Activated naive CD8-positive, alpha-beta T cell treated with anti-CD3 and anti-CD28 coated beads, Interleukin-2, amount 10 ng/mL, durations not matched to agents 7 days and 5 days (primary cell): Measurements from ENCODE around the gene PRDM16. TPM values are rescaled to one million over a fixed set of nuclear protein-coding genes. Genes with fewer than 3 reads are reported as not detected.

Experiments
- ATAC-seq: fragments of 150-1000 bp; cut with Tn5 transposase; one replicate; pipeline ENCODE4 v1.10.0; 2021; ENCODE audit warnings: low read depth, moderate library complexity
- POLR2A ChIA-PET: fragments of 350-600 bp; sonication (Branson Sonifier 250); formaldehyde crosslinking; loops from one replicate; lab custom pipeline; 2021; ENCODE audit warnings: antibody characterized with exemption; lab: Charles Lee
- DNase-seq: peaks from one replicate; pipeline ENCODE4 v3.0.0; 2021
- H3K27ac Mint-ChIP-seq: one replicate; pipeline ENCODE4 v1.8.0; 2022; ENCODE audit warnings: mild to moderate bottlenecking, mixed read lengths
- H3K27me3 Mint-ChIP-seq: one replicate; pipeline ENCODE4 v1.8.0; 2022; ENCODE audit warnings: mild to moderate bottlenecking, moderate library complexity, mixed read lengths
- H3K36me3 Mint-ChIP-seq: one replicate; pipeline ENCODE4 v1.8.0; 2021; ENCODE audit warnings: mild to moderate bottlenecking, mixed read lengths
- H3K4me1 Mint-ChIP-seq: one replicate; pipeline ENCODE4 v1.8.0; 2021; ENCODE audit warnings: mixed read lengths
- H3K4me3 Mint-ChIP-seq: one replicate; pipeline ENCODE4 v1.8.0; 2022; ENCODE audit warnings: mild to moderate bottlenecking, moderate library complexity, mixed read lengths
- H3K9me3 Mint-ChIP-seq: one replicate; pipeline ENCODE4 v1.8.0; 2021; ENCODE audit warnings: mixed read lengths
- total RNA-seq, 2 experiments: library from RNA; stranded (reverse); gene quantifications; one replicate each; pipeline ENCODE4 v1.2.3, GENCODE V29; 2021

PRDM16 gene
- total RNA-seq, 2 experiments from 2014 or later: not detected

DNA sequence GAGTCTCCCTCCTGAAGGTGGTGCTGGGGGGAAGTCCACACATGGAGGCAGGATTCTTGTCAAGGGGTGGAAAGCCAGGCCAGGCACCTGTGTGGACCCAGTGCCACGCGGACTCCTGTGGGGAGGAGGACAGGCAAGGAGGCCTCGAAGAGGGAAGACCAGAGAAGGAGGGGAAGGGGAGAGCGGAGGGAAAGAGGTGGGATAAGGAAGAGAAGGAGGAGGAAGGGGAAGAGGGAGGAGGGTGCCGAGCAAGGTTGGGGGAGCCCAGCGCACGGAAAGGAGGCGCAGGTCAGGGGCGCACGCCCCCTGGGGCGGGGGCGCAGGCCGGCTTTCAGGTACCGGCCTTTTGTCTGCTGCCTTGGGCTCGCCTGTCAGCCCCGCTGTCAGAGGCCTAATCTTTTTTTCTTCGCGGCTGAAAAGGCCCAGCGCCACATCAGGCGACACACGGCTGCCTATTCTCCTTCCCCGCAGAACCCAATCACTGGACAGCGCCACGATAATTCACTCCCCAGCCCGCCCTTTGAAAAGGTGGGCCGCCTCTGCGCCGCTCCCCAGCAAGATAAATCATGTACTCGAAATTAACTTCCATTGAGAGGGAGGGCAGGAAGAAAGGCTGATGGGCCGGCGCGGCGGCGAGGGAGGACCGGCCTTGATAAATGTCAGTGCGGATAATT is 42.5 kb downstream of the PRDM16 start:
- H3K4me3 Mint-ChIP-seq: no peak overlapping the region
- no peak overlapping the region for H3K27ac Mint-ChIP-seq
- DNase-seq: no peak
- H3K27me3 Mint-ChIP-seq: no peaks in the 10 kb centered on the region
- POLR2A ChIA-PET: no interaction called here
- H3K36me3 Mint-ChIP-seq: no peaks in the 10 kb centered on the region
- ATAC-seq: no peak
- H3K9me3 Mint-ChIP-seq: no peaks in the 10 kb centered on the region
- H3K4me1 Mint-ChIP-seq: no peaks in the 10 kb centered on the region

DNA sequence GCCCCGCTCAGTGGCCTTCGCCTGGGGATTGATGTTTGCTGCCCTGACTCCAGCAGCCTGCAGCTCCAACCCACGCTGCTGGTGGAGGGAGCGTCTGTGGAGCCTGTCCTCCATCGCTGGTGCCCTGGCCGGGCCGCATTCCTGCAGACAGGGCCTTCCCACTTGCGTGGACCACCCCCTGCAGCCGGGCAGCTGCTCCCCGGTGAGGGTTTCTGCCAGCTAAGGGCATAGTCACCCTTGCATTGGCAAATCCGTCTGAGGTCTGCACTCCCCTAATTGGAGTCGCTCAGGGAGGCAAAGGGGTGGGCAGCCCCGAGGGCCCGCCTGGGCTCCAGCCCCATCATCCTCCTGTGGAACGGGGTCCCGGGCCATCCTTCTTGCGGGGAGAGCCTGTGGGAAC is 43.5 kb downstream of the PRDM16 start:
- no peaks in the 10 kb centered on the region for H3K9me3 Mint-ChIP-seq
- no peak for ATAC-seq
- no peak overlapping the region for H3K4me3 Mint-ChIP-seq
- no peaks in the 10 kb centered on the region for H3K4me1 Mint-ChIP-seq
- no peak overlapping the region for H3K27ac Mint-ChIP-seq
- DNase-seq: no peak
- no peaks in the 10 kb centered on the region for H3K27me3 Mint-ChIP-seq
- no peaks in the 10 kb centered on the region for H3K36me3 Mint-ChIP-seq
- POLR2A ChIA-PET: no interaction called here

DNA sequence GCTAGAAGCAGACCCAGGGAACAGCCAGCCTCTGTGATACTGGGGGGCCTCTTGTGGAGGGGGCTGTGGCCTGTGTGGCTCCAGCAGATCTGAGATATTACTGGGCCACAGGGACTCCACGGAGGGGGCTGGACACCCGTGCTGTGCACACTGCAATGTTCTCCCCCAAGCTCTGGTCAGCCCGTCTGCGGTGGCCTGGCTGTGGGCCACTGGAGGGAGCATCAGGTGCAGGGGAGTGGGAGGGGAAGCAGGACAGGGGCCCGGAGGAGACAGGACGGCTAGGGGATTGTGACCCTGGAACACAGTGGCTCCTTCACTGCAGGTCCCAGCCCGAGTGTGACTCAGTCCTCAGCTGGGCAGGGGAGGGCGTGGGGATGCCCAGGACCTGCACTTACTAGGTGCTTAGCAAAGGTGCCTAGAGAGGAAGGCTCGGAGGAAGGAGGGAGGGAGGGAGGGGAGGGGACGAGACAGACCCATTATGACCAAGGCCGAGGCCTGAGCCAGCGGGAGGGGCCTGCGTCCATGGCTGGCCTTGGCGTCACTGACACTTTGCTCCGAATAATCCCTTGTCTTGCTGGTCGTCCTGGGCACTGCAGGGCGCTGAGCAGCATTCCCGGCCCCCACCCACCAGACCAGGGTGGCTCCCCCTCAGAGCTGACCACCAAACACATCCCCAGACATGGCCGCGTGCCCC is 44.2 kb downstream of the PRDM16 start:
- POLR2A ChIA-PET: no interaction called here

DNA sequence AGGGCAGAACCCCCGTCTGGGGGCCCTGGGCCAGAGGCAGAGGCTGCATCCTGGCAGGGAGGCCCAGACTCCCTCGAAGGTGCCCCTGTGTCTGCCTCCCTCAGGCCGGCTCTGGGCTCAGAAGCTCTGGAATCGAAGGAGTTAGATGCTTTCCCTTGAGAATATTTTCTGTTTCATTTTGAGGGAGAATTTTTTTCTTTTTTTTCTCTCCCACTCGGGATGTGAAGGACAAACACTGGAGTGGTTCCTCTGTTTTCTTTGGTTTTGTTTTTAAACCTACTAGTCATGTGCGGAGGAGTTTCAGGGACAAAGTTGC is 44.7 kb downstream of the PRDM16 start:
- no peaks in the 10 kb centered on the region for H3K4me1 Mint-ChIP-seq
- no peak overlapping the region for H3K4me3 Mint-ChIP-seq
- no peaks in the 10 kb centered on the region for H3K9me3 Mint-ChIP-seq
- no peaks in the 10 kb centered on the region for H3K27me3 Mint-ChIP-seq
- no peaks in the 10 kb centered on the region for H3K36me3 Mint-ChIP-seq
- ATAC-seq (no peak), DNase-seq (no peak)
- POLR2A ChIA-PET: no interaction called here
- no peak overlapping the region for H3K27ac Mint-ChIP-seq

More for the DNA sequence above, 44.2 kb downstream of the PRDM16 start:
- H3K9me3 Mint-ChIP-seq: no peaks in the 10 kb centered on the region
- H3K27ac Mint-ChIP-seq: no peak overlapping the region
- H3K27me3 Mint-ChIP-seq: no peaks in the 10 kb centered on the region
- H3K36me3 Mint-ChIP-seq: no peaks in the 10 kb centered on the region
- H3K4me3 Mint-ChIP-seq: no peak overlapping the region
- H3K4me1 Mint-ChIP-seq: no peaks in the 10 kb centered on the region
- DNase-seq (no peak), ATAC-seq (no peak)

DNA sequence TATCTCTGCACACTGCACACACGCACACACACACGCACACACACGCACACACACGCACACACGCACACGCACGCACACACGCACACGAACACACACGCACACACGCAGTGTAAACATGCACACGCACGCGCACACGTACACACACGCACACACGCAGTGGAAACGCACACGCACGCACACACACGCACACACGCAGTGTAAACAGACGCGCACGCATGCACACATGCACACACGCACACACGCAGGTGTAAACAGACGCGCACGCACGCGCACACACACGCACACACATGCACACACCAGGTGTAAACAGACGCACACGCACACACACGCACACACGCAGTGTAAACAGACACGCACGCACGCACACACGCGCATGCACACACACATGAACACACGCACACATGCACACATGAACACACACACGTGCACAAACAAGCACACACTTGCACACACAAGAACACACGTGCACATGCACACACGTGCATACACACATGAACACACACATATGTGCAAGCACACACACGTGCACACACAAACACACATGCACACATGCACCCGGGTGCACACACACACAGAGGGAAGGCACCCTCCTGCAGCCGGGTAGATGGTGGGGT is 45.2 kb downstream of the PRDM16 start:
- H3K4me1 Mint-ChIP-seq: no peaks in the 10 kb centered on the region
- no peaks in the 10 kb centered on the region for H3K9me3 Mint-ChIP-seq
- H3K27ac Mint-ChIP-seq: no peak overlapping the region
- ATAC-seq: no peak
- H3K27me3 Mint-ChIP-seq: no peaks in the 10 kb centered on the region
- no peaks in the 10 kb centered on the region for H3K36me3 Mint-ChIP-seq
- POLR2A ChIA-PET: no interaction called here
- no peak overlapping the region for H3K4me3 Mint-ChIP-seq
- no peak for DNase-seq

DNA sequence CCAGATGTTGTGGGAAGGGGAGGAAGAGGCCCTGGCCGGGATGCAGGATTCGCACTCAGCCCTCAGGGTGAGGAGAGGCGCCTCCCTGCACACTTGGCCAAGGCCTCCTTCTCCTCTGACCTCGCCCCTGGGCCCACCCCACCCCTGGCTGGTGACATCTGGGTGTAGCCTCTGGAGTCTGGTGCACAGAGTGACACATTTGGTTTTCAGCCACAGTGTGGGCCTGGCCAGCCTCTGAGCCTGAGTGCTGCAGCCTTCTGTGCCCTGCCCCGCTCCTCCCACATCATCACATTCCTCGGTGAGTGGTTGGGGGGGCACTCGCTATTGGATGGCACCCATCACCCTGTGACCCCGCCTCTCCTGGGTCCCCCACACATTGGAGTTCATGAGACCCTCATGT is 45.8 kb downstream of the PRDM16 start:
- no peak overlapping the region for H3K27ac Mint-ChIP-seq
- no peaks in the 10 kb centered on the region for H3K9me3 Mint-ChIP-seq
- no peak for ATAC-seq
- no peaks in the 10 kb centered on the region for H3K36me3 Mint-ChIP-seq
- H3K4me3 Mint-ChIP-seq: no peak overlapping the region
- POLR2A ChIA-PET: no interaction called here
- H3K27me3 Mint-ChIP-seq: no peaks in the 10 kb centered on the region
- H3K4me1 Mint-ChIP-seq: no peaks in the 10 kb centered on the region
- no peak for DNase-seq

DNA sequence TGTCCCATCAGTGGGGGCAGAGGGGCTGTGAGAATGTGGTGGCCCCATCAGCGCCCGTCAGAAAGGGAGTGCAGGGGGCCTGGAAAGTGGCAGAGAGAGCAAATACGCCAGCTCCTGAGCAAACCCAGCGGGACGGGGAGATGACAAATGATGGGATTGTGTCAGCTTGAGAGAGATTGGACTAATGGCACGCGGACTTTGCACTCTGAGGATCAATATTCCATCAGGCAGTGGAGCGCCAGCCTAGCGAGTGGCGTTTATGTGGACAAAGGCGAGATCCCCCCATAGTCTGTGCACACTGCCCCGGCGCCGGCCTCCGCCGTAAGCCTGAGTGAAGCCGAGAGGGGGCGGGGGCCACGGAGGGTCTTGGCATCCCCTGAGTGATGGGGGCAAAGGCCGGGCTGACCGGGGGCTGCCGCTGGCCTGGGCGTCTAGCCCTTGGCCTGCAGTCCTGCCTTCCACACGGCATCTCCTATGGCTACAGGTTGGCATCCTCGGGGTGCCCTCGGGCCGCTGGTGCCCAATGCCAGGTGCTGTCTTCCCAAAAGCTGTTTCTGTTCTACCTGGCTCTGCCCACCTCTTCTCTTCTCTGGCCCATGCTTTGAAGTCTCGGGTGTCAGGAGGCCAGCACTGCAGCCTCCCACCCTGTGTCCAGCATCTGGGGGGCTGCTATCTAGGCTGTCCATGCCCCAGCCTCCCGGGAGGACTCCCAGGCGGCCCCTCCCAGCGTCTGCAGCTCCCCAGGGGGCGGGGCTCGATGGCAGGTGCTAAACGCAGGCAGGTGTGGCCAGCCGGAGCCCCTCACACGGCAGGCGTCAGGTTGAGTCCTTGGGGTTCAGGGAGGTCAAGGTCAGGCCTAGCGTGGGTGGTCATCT is 46.5 kb downstream of the PRDM16 start:
- H3K36me3 Mint-ChIP-seq: no peaks in the 10 kb centered on the region
- no peak overlapping the region for H3K4me3 Mint-ChIP-seq
- DNase-seq: no peak
- POLR2A ChIA-PET: no interaction called here
- H3K27ac Mint-ChIP-seq: no peak overlapping the region
- no peaks in the 10 kb centered on the region for H3K9me3 Mint-ChIP-seq
- no peak for ATAC-seq
- H3K4me1 Mint-ChIP-seq: no peaks in the 10 kb centered on the region
- H3K27me3 Mint-ChIP-seq: no peaks in the 10 kb centered on the region

DNA sequence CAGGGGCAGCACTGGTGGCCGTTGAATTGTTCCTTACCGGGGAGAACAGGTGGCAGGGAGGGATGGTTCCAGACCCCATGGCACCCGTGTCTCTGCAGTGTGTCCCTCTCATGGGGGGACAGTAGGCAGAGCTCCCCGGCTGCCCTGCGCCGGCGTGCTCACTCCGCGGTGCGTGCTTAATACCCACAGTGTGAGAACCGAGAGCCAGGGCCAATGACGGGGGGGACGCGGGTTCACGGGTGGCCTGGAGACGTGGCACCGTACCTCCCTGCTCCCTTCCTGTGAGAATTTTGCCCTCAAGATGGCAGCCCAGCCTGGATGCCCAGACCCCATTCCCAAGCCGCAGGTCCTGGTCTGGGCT is 47.1 kb downstream of the PRDM16 start:
- Mint-ChIP-seq H3K36me3 (no peaks in the 10 kb centered on the region), H3K4me1 (no peaks in the 10 kb centered on the region), H3K9me3 (no peaks in the 10 kb centered on the region), H3K27me3 (no peaks in the 10 kb centered on the region), H3K27ac (no peak overlapping the region), H3K4me3 (no peak overlapping the region)
- DNase-seq (no peak), ATAC-seq (no peak)
- POLR2A ChIA-PET: no interaction called here

DNA sequence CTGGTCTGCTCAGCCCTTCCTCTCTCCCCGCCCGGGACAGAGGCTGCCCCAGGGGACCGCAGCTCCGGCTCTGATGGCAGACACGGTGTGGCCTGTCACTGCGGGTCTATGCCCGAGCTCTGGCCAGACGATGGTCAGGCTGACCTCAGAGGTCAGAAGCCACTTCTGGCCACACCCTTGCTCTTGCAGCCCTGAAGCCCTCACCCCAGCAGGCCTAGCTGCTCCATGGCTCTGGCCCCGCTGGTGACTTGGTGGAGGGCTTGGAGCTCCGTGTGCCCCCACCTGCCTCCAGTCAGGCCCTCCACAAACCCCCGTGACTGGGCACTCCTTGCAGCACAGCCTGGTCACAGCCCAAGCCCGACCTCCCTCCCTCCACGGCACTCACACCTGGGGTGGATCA is 47.6 kb downstream of the PRDM16 start:
- POLR2A ChIA-PET: no interaction called here
- H3K4me3 Mint-ChIP-seq: no peak overlapping the region
- H3K9me3 Mint-ChIP-seq: no peaks in the 10 kb centered on the region
- no peaks in the 10 kb centered on the region for H3K27me3 Mint-ChIP-seq
- no peaks in the 10 kb centered on the region for H3K36me3 Mint-ChIP-seq
- no peak for DNase-seq
- ATAC-seq: no peak
- no peak overlapping the region for H3K27ac Mint-ChIP-seq
- no peaks in the 10 kb centered on the region for H3K4me1 Mint-ChIP-seq

DNA sequence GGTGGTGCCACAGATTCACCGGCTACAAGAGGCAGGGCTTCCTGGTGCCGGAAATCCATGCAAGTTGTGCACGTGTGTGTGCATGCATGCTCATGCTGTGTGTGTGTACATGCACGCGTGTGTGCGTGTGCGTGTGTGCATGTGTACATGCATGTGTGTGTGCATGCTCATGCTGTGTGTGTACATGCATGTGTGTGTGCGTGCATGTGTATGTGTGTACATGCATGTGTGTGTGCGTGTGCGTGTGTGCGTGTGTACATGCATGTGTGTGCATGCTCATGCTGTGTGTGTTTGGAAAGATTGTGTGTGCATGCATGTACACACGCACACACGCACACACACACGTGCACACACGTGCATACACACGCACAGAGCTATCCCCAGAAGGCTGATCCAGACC is 48.9 kb downstream of the PRDM16 start:
- H3K27me3 Mint-ChIP-seq: no peaks in the 10 kb centered on the region
- no peak overlapping the region for H3K4me3 Mint-ChIP-seq
- ATAC-seq (no peak), DNase-seq (no peak)
- H3K27ac Mint-ChIP-seq: no peak overlapping the region
- no peaks in the 10 kb centered on the region for H3K4me1 Mint-ChIP-seq
- H3K9me3 Mint-ChIP-seq: no peaks in the 10 kb centered on the region
- H3K36me3 Mint-ChIP-seq: no peaks in the 10 kb centered on the region
- POLR2A ChIA-PET: no interaction called here

DNA sequence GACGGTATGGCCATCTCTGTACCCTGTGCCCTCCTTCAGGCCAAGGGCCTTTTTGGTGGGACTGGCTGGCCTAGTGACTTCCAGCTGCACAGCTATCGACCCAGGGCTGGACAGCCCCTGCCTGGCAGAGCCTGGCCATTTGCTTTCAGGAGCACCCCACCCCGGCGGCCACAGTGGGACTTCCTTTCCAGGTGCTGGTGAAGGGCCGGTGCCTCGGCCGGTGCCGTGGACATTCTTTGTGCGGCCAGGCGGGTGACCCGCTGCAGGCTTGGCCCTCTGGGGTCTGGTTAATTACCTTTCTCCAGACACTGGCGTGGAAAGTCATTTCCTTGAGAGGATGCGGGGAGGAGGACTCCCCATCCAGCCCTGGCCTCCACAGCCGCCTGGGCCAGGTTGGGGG is 50.1 kb downstream of the PRDM16 start:
- POLR2A ChIA-PET: no interaction called here

DNA sequence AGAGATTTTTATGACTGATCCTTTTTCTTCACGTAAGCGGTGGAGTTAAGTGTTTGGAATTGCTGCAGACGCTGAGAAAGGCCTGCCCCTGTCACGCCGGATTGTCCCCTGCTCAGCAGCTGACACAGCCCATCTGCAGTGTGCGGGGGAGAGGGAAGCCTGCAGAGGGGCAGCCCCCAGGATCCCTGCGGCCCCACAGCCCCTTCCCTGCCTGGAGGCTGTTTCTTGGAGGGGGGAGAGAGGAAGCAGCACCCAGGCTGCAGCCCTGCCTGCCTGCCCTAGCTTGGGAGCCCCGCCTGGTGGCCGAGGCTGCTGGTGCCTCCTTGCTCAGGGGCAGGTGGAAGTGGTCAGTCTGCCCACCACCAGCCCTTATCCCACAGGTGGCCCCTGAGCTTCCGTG is 50.7 kb downstream of the PRDM16 start:
- POLR2A ChIA-PET: no interaction called here

More for the DNA sequence above, 50.1 kb downstream of the PRDM16 start:
- Mint-ChIP-seq H3K9me3 (no peaks in the 10 kb centered on the region), H3K27me3 (no peaks in the 10 kb centered on the region), H3K4me3 (no peak overlapping the region), H3K27ac (no peak overlapping the region), H3K4me1 (no peaks in the 10 kb centered on the region), H3K36me3 (no peaks in the 10 kb centered on the region)
- ATAC-seq: no peak
- DNase-seq: no peak

DNA sequence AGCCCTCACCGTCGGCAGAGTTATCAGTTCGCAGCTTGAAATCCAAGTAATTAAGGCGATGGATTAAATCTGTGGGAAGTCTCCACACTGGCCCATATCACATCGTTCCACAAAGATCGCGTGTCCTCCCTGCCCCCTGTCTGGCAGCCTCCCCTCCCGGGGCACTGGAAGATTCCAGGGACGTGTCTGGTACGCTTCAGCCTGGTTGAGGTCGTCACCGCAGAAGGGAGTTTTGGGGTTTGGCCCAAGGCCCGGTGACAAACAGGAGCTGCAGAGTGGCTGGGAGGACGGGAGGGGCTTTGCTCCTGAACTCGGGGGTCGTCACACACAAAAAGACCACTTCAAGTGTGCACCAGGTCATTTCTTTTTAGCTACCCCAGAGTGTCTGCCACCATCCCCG is 51.1 kb downstream of the PRDM16 start:
- Mint-ChIP-seq H3K27ac (no peak overlapping the region), H3K27me3 (no peaks in the 10 kb centered on the region), H3K4me3 (no peak overlapping the region), H3K36me3 (no peaks in the 10 kb centered on the region), H3K9me3 (no peaks in the 10 kb centered on the region), H3K4me1 (no peaks in the 10 kb centered on the region)
- POLR2A ChIA-PET: no interaction called here
- no peak for DNase-seq
- no peak for ATAC-seq

More for the DNA sequence above, 50.7 kb downstream of the PRDM16 start:
- Mint-ChIP-seq H3K36me3 (no peaks in the 10 kb centered on the region), H3K9me3 (no peaks in the 10 kb centered on the region), H3K4me1 (no peaks in the 10 kb centered on the region), H3K4me3 (no peak overlapping the region), H3K27ac (no peak overlapping the region), H3K27me3 (no peaks in the 10 kb centered on the region)
- ATAC-seq: no peak
- no peak for DNase-seq
